ENCODE measurements around the gene APP.

GRCh38 chr21:25967181-25967900 is 203.2 kb downstream of the APP start:
- no peak for TF ChIP-seq CTCF (conservative IDR thresholded peaks at IDR 0.05; ENCODE audit: low read length)
- no peak for TF ChIP-seq EZH2phosphoT487 (IDR thresholded peaks at IDR 0.05; ENCODE audit: borderline replicate concordance)

All from Loucy (cell line).